GM21381 (cell line): Measurements from ENCODE around the gene DDX53.

Experiments
- ATAC-seq: cut with Tn5 transposase; IDR thresholded peaks from one replicate; pipeline ENCODE4 v1.9.1; 2021; ENCODE audit warnings: mild to moderate bottlenecking, moderate library complexity; ENCODE audit not compliant: unreplicated experiment

Gene DDX53

GRCh38 chrX:23048806-23049573 is 49.2 kb downstream of the DDX53 start:
- ATAC-seq = no peak

- no peak for ATAC-seq
Observed at GRCh38 chrX:23052324-23052723, 52.6 kb downstream of the DDX53 start.
